Measurements from ENCODE around the gene TEPSIN.

The TEPSIN gene

DNA sequence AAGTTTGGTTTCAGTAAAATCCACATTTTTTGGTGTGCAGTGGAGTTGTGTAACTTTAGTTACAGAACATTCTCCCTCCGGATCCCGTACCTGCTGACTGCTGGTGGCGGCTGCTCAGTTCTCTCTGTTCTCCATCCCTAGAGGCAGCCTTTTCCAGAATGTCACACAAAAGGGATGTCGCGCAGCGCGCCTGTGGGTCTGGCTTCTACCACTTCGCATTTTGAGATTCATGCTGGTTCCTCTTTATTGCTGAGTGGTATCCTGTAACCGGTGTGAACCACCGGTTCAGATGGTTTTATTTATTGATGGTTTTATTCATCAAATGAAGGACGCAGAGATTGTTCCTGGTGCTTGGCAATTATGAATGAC lies 15.1 kb downstream of the TEPSIN start:
- Histone ChIP-seq H3K4me2 (ENCODE audit: low read length) (peak overlapping the region; percentile 68), H3K27ac (no peak overlapping the region), H3K36me3 (ENCODE audit: control insufficient read depth, insufficient read depth, low read length) (no peaks in the 10 kb centered on the region), H2AFZ (peak overlapping the region; percentile 96), H3K79me2 (peaks cover 11% of the 10 kb centered on the region), H3K27me3 (ENCODE audit: control insufficient read depth, insufficient read depth, low read length) (no peaks in the 10 kb centered on the region), H3K9me3 (ENCODE audit: control insufficient read depth, low read length) (no peaks in the 10 kb centered on the region), H3K4me3 (ENCODE audit: low read depth, low read length) (peak overlapping the region; percentile 41), H3K9ac (no peak overlapping the region), H3K4me1 (peaks cover 4% of the 10 kb centered on the region)
- TF ChIP-seq, protein P1, sequence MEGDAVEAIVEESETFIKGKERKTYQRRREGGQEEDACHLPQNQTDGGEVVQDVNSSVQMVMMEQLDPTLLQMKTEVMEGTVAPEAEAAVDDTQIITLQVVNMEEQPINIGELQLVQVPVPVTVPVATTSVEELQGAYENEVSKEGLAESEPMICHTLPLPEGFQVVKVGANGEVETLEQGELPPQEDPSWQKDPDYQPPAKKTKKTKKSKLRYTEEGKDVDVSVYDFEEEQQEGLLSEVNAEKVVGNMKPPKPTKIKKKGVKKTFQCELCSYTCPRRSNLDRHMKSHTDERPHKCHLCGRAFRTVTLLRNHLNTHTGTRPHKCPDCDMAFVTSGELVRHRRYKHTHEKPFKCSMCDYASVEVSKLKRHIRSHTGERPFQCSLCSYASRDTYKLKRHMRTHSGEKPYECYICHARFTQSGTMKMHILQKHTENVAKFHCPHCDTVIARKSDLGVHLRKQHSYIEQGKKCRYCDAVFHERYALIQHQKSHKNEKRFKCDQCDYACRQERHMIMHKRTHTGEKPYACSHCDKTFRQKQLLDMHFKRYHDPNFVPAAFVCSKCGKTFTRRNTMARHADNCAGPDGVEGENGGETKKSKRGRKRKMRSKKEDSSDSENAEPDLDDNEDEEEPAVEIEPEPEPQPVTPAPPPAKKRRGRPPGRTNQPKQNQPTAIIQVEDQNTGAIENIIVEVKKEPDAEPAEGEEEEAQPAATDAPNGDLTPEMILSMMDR (IDR thresholded peaks at IDR 0.05): no peak

DNA sequence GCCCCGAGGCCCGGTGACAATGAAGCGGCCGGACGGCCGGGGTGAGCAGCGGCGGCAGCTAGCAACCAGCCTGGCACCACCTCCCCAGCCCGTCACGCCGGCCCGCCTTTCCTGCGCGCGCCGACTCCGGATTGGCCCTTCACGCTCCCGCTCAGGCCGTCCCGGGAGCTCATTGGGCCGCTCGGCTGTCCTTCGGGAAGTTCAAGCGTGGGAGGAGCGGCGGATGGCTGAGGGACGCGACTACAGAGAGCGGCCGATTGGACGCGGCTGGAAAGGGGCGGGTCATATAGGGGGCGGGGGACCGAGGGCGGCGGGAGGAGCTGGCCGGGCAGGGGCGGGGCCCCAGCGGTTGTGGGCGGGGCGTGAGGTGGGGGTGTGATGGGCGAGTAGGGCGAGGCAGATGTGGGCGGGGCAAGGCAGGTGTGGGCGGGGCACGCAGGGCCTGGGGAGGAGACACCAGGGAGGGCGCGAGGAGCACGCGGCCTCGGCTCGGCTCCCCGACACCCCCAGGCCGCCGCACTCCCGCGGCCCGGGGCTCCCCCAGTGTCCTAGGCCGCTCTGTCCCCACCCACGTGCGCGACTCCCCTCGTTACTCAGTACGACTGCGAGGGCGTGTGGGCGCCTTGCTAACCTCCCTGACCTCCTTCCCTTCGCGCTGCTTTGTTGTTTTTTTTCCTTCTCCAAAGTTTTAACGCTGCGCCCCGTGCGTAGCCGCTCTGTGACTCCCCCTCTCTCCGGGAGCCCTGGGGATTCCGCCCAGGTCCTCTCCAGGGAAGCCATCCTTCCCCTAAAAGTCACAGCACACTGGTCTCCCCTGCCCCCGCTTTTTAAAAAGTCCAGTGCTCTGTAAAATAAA lies 15.7 kb downstream of the TEPSIN start, which contains the start of gene CEP131:
CEP131 (minus strand) TSS at position 60 of the 856 bp plus-strand sequence. CDS start 2,909 bp downstream, outside the sequence.
- no peaks in the 10 kb centered on the region for H3K27me3 ChIP-seq (ENCODE audit: control insufficient read depth, insufficient read depth, low read length)
- peak within 1 kb of the TSS; percentile 80 for H3K4me3 ChIP-seq (ENCODE audit: low read depth, low read length)
- peak within 1 kb of the TSS; percentile 53 for H3K9ac ChIP-seq
- no peaks in the 10 kb centered on the region for H3K9me3 ChIP-seq (ENCODE audit: control insufficient read depth, low read length)
- peak within 1 kb of the TSS; percentile 95 for H3K4me2 ChIP-seq (ENCODE audit: low read length)
- H3K79me2 ChIP-seq: peaks cover 11% of the 10 kb centered on the region
- TF ChIP-seq, protein P1 (IDR thresholded peaks at IDR 0.05): no peak
- peaks cover 4% of the 10 kb centered on the region for H3K4me1 ChIP-seq
- no peaks in the 10 kb centered on the region for H3K36me3 ChIP-seq (ENCODE audit: control insufficient read depth, insufficient read depth, low read length)
- H3K27ac ChIP-seq: peak within 1 kb of the TSS; percentile 16
- H2AFZ ChIP-seq: peak within 1 kb of the TSS; percentile 96

DNA sequence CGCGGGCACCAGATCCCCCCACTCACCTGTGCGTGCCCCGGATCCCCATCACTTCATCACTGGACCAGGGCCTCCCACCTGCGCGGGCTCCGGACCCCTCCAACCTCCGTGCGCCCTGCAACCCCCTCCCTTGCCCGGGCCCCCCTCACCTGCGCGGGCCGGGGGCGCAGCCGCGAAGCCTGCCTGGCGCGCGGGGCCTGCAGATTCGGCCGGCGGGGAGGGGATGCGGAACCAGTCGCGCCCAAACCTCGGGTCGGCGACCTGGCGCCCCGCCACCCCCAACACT lies 16.3 kb downstream of the TEPSIN start:
- Histone ChIP-seq H3K9me3 (ENCODE audit: control insufficient read depth, low read length) (no peaks in the 10 kb centered on the region), H3K4me2 (ENCODE audit: low read length) (peak overlapping the region; percentile 95), H3K36me3 (ENCODE audit: control insufficient read depth, insufficient read depth, low read length) (no peaks in the 10 kb centered on the region), H3K4me1 (peaks cover 4% of the 10 kb centered on the region), H3K79me2 (peaks cover 11% of the 10 kb centered on the region), H3K9ac (peak overlapping the region; percentile 53), H3K4me3 (ENCODE audit: low read depth, low read length) (peak overlapping the region; percentile 80), H2AFZ (peak overlapping the region; percentile 80), H3K27ac (no peak overlapping the region), H3K27me3 (ENCODE audit: control insufficient read depth, insufficient read depth, low read length) (no peaks in the 10 kb centered on the region)
- TF ChIP-seq, protein P1 (IDR thresholded peaks at IDR 0.05): no peak

GRCh38 chr17:81221842-81222619 lies 16.8 kb downstream of the TEPSIN start:
- H3K4me1 ChIP-seq: peaks cover 4% of the 10 kb centered on the region
- TF ChIP-seq, protein P1 (IDR thresholded peaks at IDR 0.05): no peak
- H3K36me3 ChIP-seq (ENCODE audit: control insufficient read depth, insufficient read depth, low read length): no peaks in the 10 kb centered on the region
- H3K4me3 ChIP-seq (ENCODE audit: low read depth, low read length): peak overlapping the region; percentile 80
- H3K9me3 ChIP-seq (ENCODE audit: control insufficient read depth, low read length): no peaks in the 10 kb centered on the region
- H3K27me3 ChIP-seq (ENCODE audit: control insufficient read depth, insufficient read depth, low read length): no peaks in the 10 kb centered on the region
- peak overlapping the region; percentile 80 for H2AFZ ChIP-seq
- peaks cover 11% of the 10 kb centered on the region for H3K79me2 ChIP-seq
- peak overlapping the region; percentile 95 for H3K4me2 ChIP-seq (ENCODE audit: low read length)
- no peak overlapping the region for H3K27ac ChIP-seq
- peak overlapping the region; percentile 53 for H3K9ac ChIP-seq

All from parathyroid adenoma (tissue), 2 donors.